GM21825 (cell line): ENCODE measurements around the gene TMEM150A.
"Not testable (repeated sequence)": the region's sequence is repeated elsewhere in the genome, so short reads cannot be mapped to it uniquely, and the experiment has no call there.

Experiments used
- ATAC-seq: cut with Tn5 transposase; IDR thresholded peaks from one replicate; pipeline ENCODE4 v1.9.1; 2021; ENCODE audit warnings: mild to moderate bottlenecking, moderate library complexity; ENCODE audit not compliant: unreplicated experiment

TMEM150A gene

GRCh38 chr2:85577386-85578242, 24.9 kb downstream of the TMEM150A start, which contains the start of gene VAMP8:
Gene VAMP8 (plus strand): TSS chr2:85577586. CDS start chr2:85577647, 61 bp downstream.
- peak; percentile 60 for ATAC-seq

DNA sequence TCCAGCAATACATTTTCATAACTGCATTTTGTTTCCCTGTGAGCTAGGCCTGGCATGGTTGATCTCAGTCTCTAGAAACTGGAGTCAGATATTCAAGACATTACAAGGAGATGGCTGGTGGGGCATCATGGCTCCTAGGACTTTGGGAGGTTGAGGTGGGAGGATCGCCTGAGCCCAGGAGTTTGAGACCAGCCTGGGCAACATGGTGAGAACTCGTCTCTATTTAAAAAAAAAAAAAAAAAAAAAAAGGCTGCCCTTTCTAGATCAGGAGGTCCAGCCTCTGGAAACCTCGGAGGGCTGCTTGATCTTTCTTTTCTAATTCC, 25.5 kb downstream of the TMEM150A start:
- ATAC-seq = no peak

DNA sequence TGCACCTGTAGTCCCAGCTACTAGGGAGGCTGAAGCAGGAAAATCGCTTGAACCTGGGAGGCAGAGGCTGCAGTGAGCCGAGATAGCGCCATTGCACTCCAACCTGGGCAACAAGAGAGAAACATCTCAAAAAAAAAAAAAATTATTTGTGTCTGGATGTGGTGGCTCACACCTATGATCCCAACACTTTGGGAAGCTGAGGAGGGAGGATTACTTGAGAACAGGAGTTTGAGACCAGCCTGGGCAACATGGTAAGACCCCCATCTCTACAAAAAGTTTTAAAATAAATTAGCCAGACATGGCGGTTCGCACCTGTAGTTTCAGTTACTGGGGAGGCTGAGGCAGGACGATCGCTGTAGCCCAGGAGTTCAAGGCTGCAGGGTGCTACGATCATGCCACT, 26.8 kb downstream of the TMEM150A start:
- no peak for ATAC-seq

- no peak for ATAC-seq
These were observed 36.2 kb downstream of the TMEM150A start for GRCh38 chr2:85566265-85566664.

- ATAC-seq = no peak
These were observed 38.3 kb downstream of the TMEM150A start for GRCh38 chr2:85564144-85564563.

DNA sequence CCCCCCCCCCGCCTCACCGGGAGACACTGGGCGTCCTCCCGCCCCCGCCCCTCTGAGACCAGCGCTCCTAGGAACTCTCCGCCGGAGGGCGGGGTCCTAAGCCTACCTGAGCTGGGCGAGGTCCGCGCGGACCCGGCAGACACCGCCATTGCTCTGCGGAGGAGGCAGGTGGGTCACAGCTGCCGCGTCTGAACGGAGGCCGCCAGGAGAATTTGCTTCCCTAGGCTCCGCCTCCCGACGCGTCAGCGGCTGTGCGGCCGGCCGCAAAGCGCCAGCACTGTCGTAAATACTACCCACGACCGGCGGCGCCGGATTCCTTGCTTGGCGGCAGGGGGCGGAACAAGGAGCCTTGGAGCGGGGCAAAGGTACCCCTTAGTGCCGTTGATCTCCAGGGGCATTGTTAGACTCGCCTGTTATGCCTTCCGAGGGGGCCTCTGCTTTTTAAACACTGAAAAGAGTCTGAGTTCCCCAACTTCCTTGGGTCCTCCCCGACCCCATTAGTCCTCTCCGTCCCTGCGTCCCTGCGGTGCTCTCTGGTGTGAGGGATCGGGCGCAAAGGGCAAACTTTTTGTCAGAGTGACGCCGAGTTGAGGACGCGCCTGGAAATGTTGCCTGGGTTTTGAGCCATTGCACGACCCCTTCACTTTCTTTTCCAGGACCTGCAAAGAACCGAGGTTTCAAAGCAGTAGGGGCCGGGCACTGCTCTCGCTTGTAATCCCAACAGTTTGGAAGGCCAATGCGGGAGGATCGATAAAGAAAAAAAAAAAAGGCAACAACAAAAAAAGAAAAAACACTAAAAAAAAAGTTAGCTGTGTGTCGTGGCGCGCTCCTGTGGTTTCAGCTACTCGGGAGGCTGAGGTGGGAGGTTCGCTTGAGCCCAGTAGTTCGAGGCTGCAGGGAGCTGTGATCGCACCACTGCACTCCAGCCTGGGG, 41.0 kb downstream of the TMEM150A start, which contains the start of gene GGCX:
GGCX (minus strand) TSS at position 214 of the 933 bp plus-strand sequence; CDS start at position 149, 65 bp downstream.
- ATAC-seq = peak; percentile 91

DNA sequence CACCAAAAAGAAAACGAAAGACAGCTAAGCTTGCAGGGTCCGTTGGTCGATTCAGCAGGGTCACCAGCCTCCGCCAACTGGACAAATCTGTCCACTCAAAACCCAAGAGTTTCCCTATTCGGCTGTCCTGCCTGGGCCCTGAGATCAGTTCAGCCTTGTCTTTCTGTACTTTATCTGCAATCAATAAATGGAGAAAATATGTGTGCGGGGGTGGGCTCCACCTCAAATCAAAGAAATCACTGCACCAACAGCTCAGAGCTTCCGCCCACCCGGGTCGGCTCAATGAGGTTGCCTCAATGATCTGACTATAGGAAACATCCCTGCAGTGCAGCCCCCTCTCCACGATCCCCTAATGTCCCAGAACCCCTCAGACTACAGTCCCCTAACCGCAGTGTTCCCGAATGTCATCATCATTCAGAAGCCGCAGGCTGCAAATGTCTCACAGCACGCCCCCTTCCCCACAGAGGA, 41.7 kb downstream of the TMEM150A start:
- peak; percentile 12 for ATAC-seq

- not testable (repeated sequence) for ATAC-seq
These were observed 42.1 kb downstream of the TMEM150A start for GRCh38 chr2:85560403-85560726.

GRCh38 chr2:85558160-85558559, 44.3 kb downstream of the TMEM150A start:
- no peak for ATAC-seq

- ATAC-seq = no peak
These were observed 45.4 kb downstream of the TMEM150A start for GRCh38 chr2:85557130-85557529.

DNA sequence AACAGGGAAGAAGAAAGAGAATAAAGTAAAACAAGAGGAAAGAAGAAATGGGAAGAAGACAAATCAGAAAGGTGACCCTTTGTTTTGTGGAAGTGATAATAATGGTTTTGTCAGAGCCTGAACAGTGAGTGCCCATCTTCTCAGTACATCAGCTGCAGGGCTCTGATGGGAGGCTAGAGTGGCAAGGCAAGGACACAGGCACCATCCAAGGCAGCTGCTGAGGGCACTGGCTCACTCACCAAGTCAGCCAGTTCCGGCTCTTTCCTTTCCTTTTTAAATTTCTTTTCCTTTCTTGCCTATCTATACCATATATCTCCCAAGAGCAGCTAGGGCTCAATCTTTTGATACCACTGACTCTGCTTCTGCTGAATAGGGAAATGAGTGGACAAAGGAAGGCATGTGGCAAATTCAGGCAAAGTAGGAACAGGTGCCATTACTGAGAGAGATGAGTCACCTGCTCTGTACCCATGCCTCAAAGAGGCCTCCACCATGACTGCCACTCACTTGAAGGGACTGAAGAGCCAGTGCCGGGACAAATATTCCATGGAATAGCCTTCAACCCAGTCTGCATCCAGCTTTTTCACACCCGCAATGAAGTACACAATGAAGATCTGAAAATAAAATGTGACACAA, 47.4 kb downstream of the TMEM150A start:
- ATAC-seq = no peak

- no peak for ATAC-seq
These were observed 49.3 kb downstream of the TMEM150A start for GRCh38 chr2:85553184-85553583.

DNA sequence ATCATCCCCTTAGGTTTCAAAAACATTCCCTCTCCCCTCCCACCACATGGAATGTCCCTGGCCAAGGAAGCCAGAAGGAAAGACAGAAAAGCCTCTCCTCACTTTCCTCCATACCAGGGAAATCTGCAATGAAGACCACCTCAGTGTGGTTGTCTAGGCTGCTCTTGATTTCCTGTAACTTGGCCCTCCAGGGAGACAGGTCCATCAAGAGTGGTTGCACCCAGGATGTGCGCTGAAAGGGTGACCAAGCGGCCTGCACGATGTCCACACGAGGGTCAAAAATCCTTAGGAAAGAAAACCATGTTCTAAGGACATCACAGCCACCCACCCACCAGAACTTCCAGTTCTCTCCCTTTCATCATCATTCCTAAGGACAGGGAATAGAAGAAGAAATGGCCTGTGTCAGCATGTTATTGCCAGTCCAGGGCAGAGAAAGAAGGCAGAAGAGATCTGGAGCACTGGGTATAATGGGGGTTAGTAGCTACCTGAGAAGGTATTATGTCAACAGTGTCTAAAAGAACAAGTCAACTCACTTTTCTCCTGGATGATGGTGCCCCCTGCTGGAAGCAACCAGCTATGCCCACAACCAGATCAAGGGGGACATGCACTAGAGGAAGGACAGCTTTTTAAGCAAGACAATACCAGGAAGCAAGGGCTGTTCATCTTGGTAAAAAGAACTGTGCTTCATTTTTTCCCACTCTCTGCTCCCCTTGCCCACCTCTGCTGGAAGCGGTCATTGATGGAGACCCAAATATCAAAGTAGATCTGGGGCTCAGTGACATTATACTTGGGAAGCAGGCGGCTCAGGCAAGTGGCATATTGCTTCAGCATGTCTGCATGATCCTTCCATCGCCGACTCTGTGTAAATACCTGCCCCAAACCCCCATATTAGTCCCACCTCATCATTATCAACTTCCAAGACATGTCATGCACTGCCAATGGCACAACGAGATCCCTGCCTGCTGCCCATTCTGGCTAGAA, 50.5 kb downstream of the TMEM150A start:
- ATAC-seq = peak; percentile 71

DNA sequence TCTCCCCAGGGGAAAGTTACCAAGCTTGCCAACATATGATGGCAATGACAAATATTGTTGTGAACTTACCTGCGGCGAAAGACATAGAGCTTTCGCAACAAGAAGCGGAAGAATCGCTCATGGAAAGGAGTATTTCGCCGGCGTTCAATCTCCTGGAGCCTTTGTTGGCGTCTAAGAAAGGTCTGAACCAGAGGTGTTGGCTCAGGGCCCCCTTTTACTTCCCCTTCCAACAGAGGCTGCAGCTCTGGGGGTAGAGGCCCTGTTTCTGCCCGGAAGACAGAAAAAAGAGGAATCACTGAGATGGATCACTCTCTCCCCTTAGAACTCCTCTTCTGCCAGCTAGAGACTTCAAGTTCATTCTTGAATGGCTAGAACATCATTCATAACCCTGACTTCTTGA, 52.0 kb downstream of the TMEM150A start:
- no peak for ATAC-seq

DNA sequence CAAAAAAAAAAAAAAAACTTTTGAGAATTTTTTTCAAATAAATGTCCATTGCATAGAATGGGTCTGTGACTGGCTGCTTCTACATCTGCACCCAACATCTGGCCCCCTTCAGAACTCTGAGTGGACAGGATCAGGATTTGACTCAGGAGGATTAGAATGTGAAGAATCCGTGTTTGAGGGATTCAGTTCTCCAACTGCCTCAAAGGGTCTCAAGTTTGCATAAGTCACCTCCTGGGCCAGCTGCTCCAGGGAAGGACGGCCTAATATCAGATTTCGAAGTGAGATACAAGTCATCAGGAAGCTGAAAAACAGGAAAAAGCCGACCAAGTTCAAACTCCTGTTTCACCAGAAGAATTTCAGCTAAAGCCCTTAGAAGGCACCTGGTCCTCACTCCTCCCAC, 52.7 kb downstream of the TMEM150A start:
- ATAC-seq = no peak

GRCh38 chr2:85549095-85549494, 53.4 kb downstream of the TMEM150A start:
- ATAC-seq = no peak

GRCh38 chr2:85548608-85548900, 53.9 kb downstream of the TMEM150A start:
- ATAC-seq = no peak
